SK-N-SH treated with all-trans-retinoic acid at 6 μM for 48 hours (cell line): ENCODE measurements around the gene TWSG1.
"Not testable (repeated sequence)": the region's sequence is repeated elsewhere in the genome, so short reads cannot be mapped to it uniquely, and the experiment has no call there.

Experiments
- ATAC-seq: fragments of 200-7000 bp; cut with Tn5 transposase; 3 replicates; pipeline ENCODE4 v1.9.1; 2020; ENCODE audit warnings: mild to moderate bottlenecking, moderate library complexity
- ARNTL ChIP-seq: fragments of 450-650 bp; formaldehyde crosslinking; IDR thresholded peaks from 2 replicates; pipeline ENCODE4 v1.5.0; 2020; ENCODE audit warnings: low read depth, mild to moderate bottlenecking, moderate library complexity, borderline replicate concordance
- BACH2 ChIP-seq: fragments of 250-450 bp; sonication (Bioruptor Pico); IDR thresholded peaks from 2 replicates; pipeline ENCODE4 v1.9.0; 2021; ENCODE audit warnings: mild to moderate bottlenecking, borderline replicate concordance
- CREB5 ChIP-seq: fragments of 250-450 bp; sonication (Bioruptor Pico); IDR thresholded peaks from 2 replicates; pipeline ENCODE4 v1.5.1; 2020; ENCODE audit warnings: low read depth, mild to moderate bottlenecking, moderate library complexity
- CSDC2 ChIP-seq: fragments of 250-450 bp; sonication (Bioruptor Pico); IDR thresholded peaks from 2 replicates; pipeline ENCODE4 v1.5.0; 2020; ENCODE audit warnings: mild to moderate bottlenecking, moderate library complexity
- CSRNP3 ChIP-seq: fragments of 250-450 bp; sonication (Bioruptor Pico); IDR thresholded peaks from 2 replicates; pipeline ENCODE4 v1.5.1; 2021; ENCODE audit warnings: mild to moderate bottlenecking, moderate library complexity
- ESRRG ChIP-seq: fragments of 250-450 bp; sonication (Bioruptor Pico); IDR thresholded peaks from 2 replicates; pipeline ENCODE4 v1.6.1; 2021; ENCODE audit warnings: mild to moderate bottlenecking
- GLIS3 ChIP-seq: fragments of 250-450 bp; sonication (Bioruptor Pico); IDR thresholded peaks from 2 replicates; pipeline ENCODE4 v1.5.0; 2020; ENCODE audit warnings: mild to moderate bottlenecking, moderate library complexity
- ISL1 ChIP-seq: fragments of 250-450 bp; sonication (Bioruptor Pico); IDR thresholded peaks from 2 replicates; pipeline ENCODE4 v2.1.2; 2022; ENCODE audit warnings: mild to moderate bottlenecking, moderate library complexity
- PPARA ChIP-seq: fragments of 250-450 bp; sonication (Bioruptor Pico); IDR thresholded peaks from 2 replicates; pipeline ENCODE4 v1.5.0; 2020; ENCODE audit warnings: mild to moderate bottlenecking, borderline replicate concordance
- TCF4 ChIP-seq: fragments of 250-450 bp; sonication (Bioruptor Pico); IDR thresholded peaks from 2 replicates; pipeline ENCODE4 v1.8.0; 2021; ENCODE audit warnings: mild to moderate bottlenecking, moderate library complexity, borderline replicate concordance
- TOX ChIP-seq: fragments of 250-450 bp; sonication (Bioruptor Pico); IDR thresholded peaks from 2 replicates; pipeline ENCODE4 v1.8.0; 2021; ENCODE audit warnings: mild to moderate bottlenecking, moderate library complexity, borderline replicate concordance
- TSHZ2 ChIP-seq: fragments of 250-450 bp; sonication (Bioruptor Pico); IDR thresholded peaks from 2 replicates; pipeline ENCODE4 v1.5.0; 2020; ENCODE audit warnings: mild to moderate bottlenecking, moderate library complexity
- ZFP3 ChIP-seq: fragments of 250-450 bp; sonication (Bioruptor Pico); IDR thresholded peaks from 2 replicates; pipeline ENCODE4 v1.5.0; 2020; ENCODE audit warnings: mild to moderate bottlenecking, moderate library complexity
- ZFP30 ChIP-seq: fragments of 450-650 bp; formaldehyde crosslinking; IDR thresholded peaks from 2 replicates; pipeline ENCODE4 v1.5.0; 2022; ENCODE audit warnings: mild to moderate bottlenecking, moderate library complexity
- ZNF8 ChIP-seq: fragments of 450-650 bp; formaldehyde crosslinking; IDR thresholded peaks from 2 replicates; pipeline ENCODE4 v1.5.0; 2020; ENCODE audit warnings: mild to moderate bottlenecking, moderate library complexity
- TF ChIP-seq, protein P1 (sequence below): fragments of 250-450 bp; sonication (Bioruptor Pico); IDR thresholded peaks from 2 replicates; pipeline ENCODE4 v1.8.0; 2020; ENCODE audit warnings: mild to moderate bottlenecking, moderate library complexity, borderline replicate concordance

Gene TWSG1

GRCh38 chr18:9446839-9447238, 112.3 kb downstream of the TWSG1 start:
- ATAC-seq: no peak
- TF ChIP-seq BACH2 (no peak), ZFP30 (CRISPR knock-in tag) (no peak), CSRNP3 (CRISPR knock-in tag) (no peak), CSDC2 (no peak), ARNTL (CRISPR knock-in tag) (no peak), PPARA (CRISPR knock-in tag) (no peak)
- TF ChIP-seq, protein P1, sequence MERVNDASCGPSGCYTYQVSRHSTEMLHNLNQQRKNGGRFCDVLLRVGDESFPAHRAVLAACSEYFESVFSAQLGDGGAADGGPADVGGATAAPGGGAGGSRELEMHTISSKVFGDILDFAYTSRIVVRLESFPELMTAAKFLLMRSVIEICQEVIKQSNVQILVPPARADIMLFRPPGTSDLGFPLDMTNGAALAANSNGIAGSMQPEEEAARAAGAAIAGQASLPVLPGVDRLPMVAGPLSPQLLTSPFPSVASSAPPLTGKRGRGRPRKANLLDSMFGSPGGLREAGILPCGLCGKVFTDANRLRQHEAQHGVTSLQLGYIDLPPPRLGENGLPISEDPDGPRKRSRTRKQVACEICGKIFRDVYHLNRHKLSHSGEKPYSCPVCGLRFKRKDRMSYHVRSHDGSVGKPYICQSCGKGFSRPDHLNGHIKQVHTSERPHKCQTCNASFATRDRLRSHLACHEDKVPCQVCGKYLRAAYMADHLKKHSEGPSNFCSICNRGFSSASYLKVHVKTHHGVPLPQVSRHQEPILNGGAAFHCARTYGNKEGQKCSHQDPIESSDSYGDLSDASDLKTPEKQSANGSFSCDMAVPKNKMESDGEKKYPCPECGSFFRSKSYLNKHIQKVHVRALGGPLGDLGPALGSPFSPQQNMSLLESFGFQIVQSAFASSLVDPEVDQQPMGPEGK (CRISPR knock-in tag): no peak

DNA sequence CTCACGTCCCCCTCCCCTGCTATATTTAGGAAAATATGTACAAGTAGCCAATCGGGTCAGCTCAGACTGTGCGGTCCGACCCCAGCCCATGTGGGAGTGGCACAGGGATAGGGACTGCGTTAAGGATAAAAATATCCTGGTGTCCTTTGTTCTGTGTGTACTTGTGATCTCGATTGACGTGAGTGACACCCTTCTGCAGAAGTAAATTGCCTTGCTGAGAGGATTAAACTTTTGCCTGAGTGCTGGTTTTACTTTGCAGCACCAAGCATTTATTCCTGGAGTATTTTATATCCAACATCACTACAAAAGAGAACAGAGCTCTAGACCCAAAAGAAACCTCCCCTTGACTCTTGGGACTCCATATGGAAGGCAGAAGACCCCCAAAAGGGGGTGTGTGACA, 112.8 kb downstream of the TWSG1 start:
- TF ChIP-seq TSHZ2 (CRISPR knock-in tag) (no peak), TOX (CRISPR knock-in tag) (no peak), TCF4 (CRISPR knock-in tag) (no peak), ZFP30 (CRISPR knock-in tag) (no peak)
- no peak for ATAC-seq

GRCh38 chr18:9449600-9450414, 115.2 kb downstream of the TWSG1 start:
- TF ChIP-seq, protein P1 (CRISPR knock-in tag): no peak
- TF ChIP-seq CREB5 (no peak), ISL1 (no peak), ZNF8 (CRISPR knock-in tag) (no peak), ARNTL (CRISPR knock-in tag) (no peak), BACH2 (no peak), PPARA (CRISPR knock-in tag) (no peak), GLIS3 (CRISPR knock-in tag) (no peak), CSDC2 (no peak), ESRRG (CRISPR knock-in tag) (no peak), ZFP3 (no peak), TSHZ2 (CRISPR knock-in tag) (no peak), CSRNP3 (CRISPR knock-in tag) (no peak), TOX (CRISPR knock-in tag) (no peak)
- ATAC-seq: no peak

GRCh38 chr18:9450920-9451319, 116.3 kb downstream of the TWSG1 start:
- ATAC-seq: not testable (repeated sequence)
